ENCODE measurements around the gene GMDS. TPM values are rescaled to one million over a fixed set of nuclear protein-coding genes. Genes with fewer than 3 reads are reported as not detected.

Gene GMDS
- total and polyA plus RNA-seq, 2 donors (not counting 3 experiments of a cell fraction or from before 2014, with no cell fraction given): 9.8 to 23.5 TPM

DNA sequence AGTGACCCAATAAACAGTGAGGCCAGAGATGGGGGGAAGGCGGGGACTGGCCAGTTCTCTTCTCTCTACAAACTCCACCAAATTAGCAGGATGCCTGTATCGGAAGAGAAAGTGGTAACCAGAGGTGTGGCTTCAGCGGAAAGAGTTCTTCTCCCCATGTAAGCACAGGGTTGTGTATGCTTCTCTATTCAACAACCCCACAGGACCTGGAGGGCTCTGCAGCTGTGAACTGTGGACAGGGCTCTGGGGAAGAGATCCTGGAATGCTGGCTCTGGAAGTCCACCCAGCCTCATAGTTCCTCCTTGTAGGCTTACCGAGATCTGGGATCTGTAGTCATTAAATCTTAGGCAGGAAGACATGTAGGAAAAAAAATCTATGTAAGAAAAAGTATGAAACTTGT, 449.5 kb downstream of the GMDS start:
- dilution Hi-C loops (cut with MboI; ENCODE audit: extremely low pct_ligation_motif_present, low sequenced_read_pairs): loop anchor here (25.0 kb wide), 1 partner anchor 316 kb away; no protein-coding TSS in a partner anchor
- BruUV-seq (replicated peaks): no TSS peak
- TF ChIP-seq EZH2 (IDR thresholded peaks at IDR 0.05; ENCODE audit: borderline replicate concordance, low read depth, low read length, severe bottlenecking) (no peak), POLR2A (IDR thresholded peaks at IDR 0.05; ENCODE audit: low read depth, low read length) (no peak), POLR2AphosphoS5 (IDR thresholded peaks at IDR 0.05; ENCODE audit: insufficient read depth, low read depth, low read length) (no peak), MYC (IDR thresholded peaks at IDR 0.05; ENCODE audit: low read depth, low read length) (no peak), JUN (IDR thresholded peaks at IDR 0.05; ENCODE audit: borderline replicate concordance, insufficient read depth, insufficient read length, low read depth) (no peak), FOS (IDR thresholded peaks at IDR 0.05; ENCODE audit: borderline replicate concordance, insufficient read depth, low read length) (no peak), GATA2 (IDR thresholded peaks at IDR 0.05; ENCODE audit: insufficient read depth, insufficient read length, low read depth, low read length) (no peak)
- TF ChIP-seq, protein P1, sequence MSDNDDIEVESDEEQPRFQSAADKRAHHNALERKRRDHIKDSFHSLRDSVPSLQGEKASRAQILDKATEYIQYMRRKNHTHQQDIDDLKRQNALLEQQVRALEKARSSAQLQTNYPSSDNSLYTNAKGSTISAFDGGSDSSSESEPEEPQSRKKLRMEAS (IDR thresholded peaks at IDR 0.05; ENCODE audit: insufficient read depth, insufficient read length): no peak
- TF ChIP-seq, protein P2, sequence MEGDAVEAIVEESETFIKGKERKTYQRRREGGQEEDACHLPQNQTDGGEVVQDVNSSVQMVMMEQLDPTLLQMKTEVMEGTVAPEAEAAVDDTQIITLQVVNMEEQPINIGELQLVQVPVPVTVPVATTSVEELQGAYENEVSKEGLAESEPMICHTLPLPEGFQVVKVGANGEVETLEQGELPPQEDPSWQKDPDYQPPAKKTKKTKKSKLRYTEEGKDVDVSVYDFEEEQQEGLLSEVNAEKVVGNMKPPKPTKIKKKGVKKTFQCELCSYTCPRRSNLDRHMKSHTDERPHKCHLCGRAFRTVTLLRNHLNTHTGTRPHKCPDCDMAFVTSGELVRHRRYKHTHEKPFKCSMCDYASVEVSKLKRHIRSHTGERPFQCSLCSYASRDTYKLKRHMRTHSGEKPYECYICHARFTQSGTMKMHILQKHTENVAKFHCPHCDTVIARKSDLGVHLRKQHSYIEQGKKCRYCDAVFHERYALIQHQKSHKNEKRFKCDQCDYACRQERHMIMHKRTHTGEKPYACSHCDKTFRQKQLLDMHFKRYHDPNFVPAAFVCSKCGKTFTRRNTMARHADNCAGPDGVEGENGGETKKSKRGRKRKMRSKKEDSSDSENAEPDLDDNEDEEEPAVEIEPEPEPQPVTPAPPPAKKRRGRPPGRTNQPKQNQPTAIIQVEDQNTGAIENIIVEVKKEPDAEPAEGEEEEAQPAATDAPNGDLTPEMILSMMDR (IDR thresholded peaks at IDR 0.05; ENCODE audit: extremely low read depth in 1 of 2, insufficient read depth in 1 of 2, low read depth in 1 of 2, low read length in 2 of 2): no peak
- FAIRE-seq (no peak), DNase-seq (ENCODE audit: low read depth, low spot score) (no peak)
- POLR2A ChIA-PET: no interaction called here
- Histone ChIP-seq H3K9ac (replicated peaks; ENCODE audit: extremely low read depth, insufficient read depth, low read length) (no peak overlapping the region), H3K4me1 (ENCODE audit: control insufficient read depth, extremely low read depth, insufficient read depth, low read length) (peaks cover 24% of the 10 kb centered on the region), H3K4me2 (ENCODE audit: insufficient read depth, low read length) (no peak overlapping the region), H3K9me1 (replicated peaks; ENCODE audit: control insufficient read depth, extremely low read depth, insufficient read depth, low read length) (no peaks in the 10 kb centered on the region), H3K36me3 (ENCODE audit: control insufficient read depth in 2 of 2, extremely low read depth in 1 of 2, insufficient read depth in 2 of 2, low read length in 2 of 2) (no peaks in the 10 kb centered on the region), H3K9me3 (replicated peaks; ENCODE audit: control insufficient read depth, insufficient read depth, low read length) (no peaks in the 10 kb centered on the region), H4K20me1 (replicated peaks; ENCODE audit: control insufficient read depth, extremely low read depth, insufficient read depth, low read length) (no peaks in the 10 kb centered on the region), H3K27me3 (ENCODE audit: control insufficient read depth in 2 of 2, insufficient read depth in 2 of 2, low read length in 2 of 2) (no peaks in the 10 kb centered on the region), H3K27ac (ENCODE audit: insufficient read depth, low read depth, low read length) (no peak overlapping the region), H2AFZ (ENCODE audit: low read depth, low read length) (no peak overlapping the region), H3K4me3 (replicated peaks in 1 of 3; ENCODE audit: insufficient read depth in 1 of 3, low read depth in 1 of 3, low read length in 3 of 3) (no peak overlapping the region), H3K79me2 (ENCODE audit: control insufficient read depth, insufficient read depth, low read length) (no peaks in the 10 kb centered on the region)
- CTCF ChIA-PET: interaction anchor here (0.6 kb wide), 1 partner anchor 25 kb away, joined by 4 read pairs; no protein-coding TSS in a partner anchor
- intact Hi-C loops (cut with micrococcal nuclease): no loop called here

All from endothelial cell of umbilical vein (primary cell).